Glomerular endothelial cell (primary cell): ENCODE results near the gene HADH. TPM values are rescaled to one million over a fixed set of nuclear protein-coding genes. Genes with fewer than 3 reads are reported as not detected.
"Not testable (repeated sequence)": the region's sequence is repeated elsewhere in the genome, so short reads cannot be mapped to it uniquely, and the experiment has no call there.

ENCODE experiments used
- DNase-seq: peaks from one replicate; pipeline ENCODE4 v3.0.0-alpha.2; 2011; ENCODE audit warnings: low read depth, low spot score; ENCODE audit errors: extremely low read depth
- total RNA-seq: library from RNA; depleted of rRNA; stranded (reverse); fragments of >200 nt; gene quantifications from 2 replicates; pipeline ENCODE4 v1.2.3, GENCODE V29; 2015

HADH gene
- total RNA-seq, 1 donor from 2014 or later, result 16.4 TPM

- no peak for DNase-seq
Observed at GRCh38 chr4:108029731-108030130, 40.0 kb downstream of the HADH start.

- DNase-seq, result peak; percentile 25
Observed at GRCh38 chr4:108030332-108030731, 40.6 kb downstream of the HADH start.

GRCh38 chr4:108031427-108032083 is 41.9 kb downstream of the HADH start:
- no peak for DNase-seq

DNA sequence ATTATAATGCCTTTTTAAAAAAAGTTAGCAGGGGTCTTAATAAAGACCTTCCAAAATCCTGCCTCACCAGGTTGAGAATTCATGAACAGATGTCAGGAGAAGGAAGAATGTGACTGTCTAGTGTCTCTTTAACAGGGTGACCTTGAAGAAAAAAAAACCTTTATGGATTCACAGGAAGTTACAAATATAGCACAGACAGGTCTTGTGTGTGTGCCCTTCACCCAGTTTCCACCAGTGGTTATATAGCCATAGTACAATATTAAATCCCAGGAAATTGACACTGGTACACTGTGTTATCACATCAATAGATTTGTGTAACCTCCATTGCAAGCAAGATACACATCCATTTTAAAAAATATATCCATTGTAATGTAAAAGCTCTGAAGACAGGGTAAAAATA is 43.7 kb downstream of the HADH start:
- no peak for DNase-seq

- no peak for DNase-seq
Observed at GRCh38 chr4:108034565-108034964, 44.9 kb downstream of the HADH start.

- DNase-seq, result no peak
Observed at GRCh38 chr4:108035691-108036090, 46.0 kb downstream of the HADH start.

DNA sequence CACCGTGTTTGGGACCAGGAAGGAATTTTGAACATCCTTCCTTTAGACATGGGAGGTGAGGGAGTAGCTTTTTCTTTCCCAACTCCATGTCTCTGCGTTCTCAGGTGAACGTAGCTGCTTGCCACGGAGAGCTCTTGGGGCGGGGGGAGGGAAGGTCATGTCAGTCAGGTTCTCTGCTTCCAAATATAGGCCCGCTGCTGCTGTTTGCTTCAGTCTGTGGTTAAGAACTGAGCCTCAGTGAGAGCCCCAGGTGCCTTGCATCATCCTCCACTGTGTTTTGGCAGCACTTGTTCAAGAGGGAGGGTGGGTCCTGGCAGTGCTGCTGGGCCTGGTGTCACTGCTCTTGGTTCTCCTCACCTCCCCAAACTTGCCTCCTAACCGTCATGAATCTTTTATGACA is 46.5 kb downstream of the HADH start:
- no peak for DNase-seq

DNA sequence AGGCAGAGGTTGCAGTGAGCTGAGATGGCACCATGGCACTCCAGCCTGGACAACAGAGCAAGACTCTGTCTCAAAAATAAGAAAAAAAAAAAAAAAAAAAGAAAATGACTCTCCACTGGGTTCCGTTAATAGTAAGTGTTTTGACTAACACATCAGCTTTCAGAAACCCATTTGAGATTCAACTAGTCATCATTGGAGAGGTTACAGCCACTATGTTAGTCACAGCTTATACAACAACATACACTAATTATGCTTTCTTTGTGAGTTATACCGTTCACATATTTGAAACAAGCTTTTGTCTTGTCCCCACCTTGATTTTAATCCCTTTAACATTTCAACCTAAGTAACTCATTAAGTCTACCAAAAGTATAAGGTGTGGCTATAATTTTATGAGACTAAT is 48.2 kb downstream of the HADH start:
- DNase-seq, result no peak

DNA sequence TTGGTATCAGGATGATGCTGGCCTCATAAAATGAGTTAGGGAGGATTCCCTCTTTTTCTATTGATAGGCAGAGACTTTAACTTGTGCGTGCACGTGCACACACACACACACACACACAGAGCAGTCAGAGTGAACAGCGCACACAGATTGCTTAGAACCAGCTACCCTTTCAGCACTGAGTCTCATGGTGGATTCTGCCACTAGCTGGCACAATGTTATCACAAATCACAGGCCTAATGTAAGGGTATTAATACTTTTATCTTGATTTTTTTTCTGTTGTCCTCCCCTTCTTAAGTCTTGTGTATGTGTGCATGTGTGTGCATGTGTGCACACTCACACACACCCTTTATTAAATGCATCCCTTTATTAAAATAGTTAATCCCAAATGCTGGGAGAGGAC is 53.2 kb downstream of the HADH start:
- DNase-seq, result no peak

DNA sequence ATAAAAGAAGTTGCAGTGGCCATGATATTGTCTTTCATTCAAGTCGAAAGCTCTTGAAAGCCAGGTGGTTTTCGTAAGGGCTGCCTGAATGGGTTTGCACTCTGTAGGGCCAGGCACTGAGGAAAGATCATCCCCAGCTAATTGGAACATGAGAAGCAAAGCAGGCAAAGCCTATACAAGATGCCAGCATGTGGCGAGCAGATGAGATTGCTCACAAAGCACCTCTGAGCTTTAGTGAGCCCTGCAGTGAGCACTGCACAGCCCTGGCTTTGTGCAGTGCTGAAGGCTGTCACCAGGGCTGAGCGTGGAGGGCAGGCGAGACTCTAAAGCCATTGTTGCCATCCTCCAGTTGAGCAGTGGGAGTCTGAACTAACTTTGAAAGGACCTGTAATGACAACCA is 53.8 kb downstream of the HADH start:
- no peak for DNase-seq

GRCh38 chr4:108044951-108045686 is 55.4 kb downstream of the HADH start:
- no peak for DNase-seq

DNA sequence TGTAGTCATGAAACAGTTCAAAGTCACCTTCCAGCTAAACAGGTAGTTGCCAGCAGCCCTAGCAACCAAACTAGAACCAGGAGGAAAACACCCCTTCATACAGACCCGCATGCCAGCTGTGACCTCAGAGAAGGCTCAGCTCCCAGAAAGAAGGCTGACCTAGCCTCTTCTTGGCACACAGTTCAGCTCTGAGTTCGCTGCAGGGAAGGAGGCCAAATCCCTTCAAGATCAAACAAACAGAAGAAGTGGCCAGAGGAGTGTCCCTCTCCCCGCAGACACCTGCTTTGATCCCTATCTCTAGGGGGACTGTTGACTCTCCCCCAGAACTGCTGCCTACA is 56.0 kb downstream of the HADH start:
- DNase-seq, result no peak

DNA sequence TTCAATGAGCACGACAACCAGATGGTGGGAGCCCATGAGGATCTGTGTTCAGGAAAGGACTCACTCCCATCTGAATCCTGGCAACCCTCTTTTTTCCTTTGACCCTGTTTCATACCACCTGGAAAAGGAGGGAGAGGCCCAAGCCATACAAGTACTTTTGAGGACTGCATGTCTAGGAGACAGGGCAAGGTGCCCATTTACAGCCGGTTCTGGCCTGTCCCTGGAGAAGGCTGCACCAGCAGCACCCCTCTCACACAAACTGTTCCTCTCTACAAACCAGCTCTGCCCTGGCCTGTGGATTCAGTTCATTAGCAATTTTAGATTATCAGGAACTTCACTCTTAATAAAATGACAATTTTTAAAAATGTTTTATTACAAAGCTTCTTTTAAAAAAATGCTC is 57.5 kb downstream of the HADH start:
- DNase-seq, result no peak

- DNase-seq, result no peak
Observed at GRCh38 chr4:108048157-108048556, 58.5 kb downstream of the HADH start.

GRCh38 chr4:108048997-108049396 is 59.3 kb downstream of the HADH start:
- no peak for DNase-seq

- no peak for DNase-seq
Observed at GRCh38 chr4:108049406-108049805, 59.7 kb downstream of the HADH start.

GRCh38 chr4:108050166-108051111 is 60.8 kb downstream of the HADH start:
- DNase-seq, result not testable (repeated sequence)

DNA sequence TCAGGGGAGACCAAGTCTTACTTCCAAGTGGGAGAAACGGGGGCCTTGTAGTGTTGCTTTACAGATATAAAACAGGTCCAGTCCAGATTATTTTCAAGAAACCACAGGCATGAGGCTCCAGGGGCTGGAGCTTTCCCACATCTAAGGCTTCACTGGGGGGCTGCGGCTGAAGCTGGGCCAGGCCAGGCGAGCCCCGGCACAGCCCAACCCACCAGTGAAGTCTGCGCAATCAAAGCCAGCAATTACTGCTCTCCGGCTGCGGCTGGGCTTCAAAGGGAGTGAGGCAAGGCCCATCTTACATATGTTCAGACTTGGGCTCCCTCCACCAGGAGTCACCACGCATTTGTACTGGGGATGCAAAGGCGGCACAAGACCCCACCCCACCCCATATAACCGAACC is 61.7 kb downstream of the HADH start:
- DNase-seq, result no peak

GRCh38 chr4:108052558-108053120 is 63.0 kb downstream of the HADH start:
- no peak for DNase-seq

GRCh38 chr4:108053251-108053711 is 63.6 kb downstream of the HADH start:
- no peak for DNase-seq

- no peak for DNase-seq
Observed at GRCh38 chr4:108054025-108054638, 64.4 kb downstream of the HADH start.
